Transverse colon (tissue), 3 donors: Measurements from ENCODE around the gene ARHGEF2.

Source experiments
- CTCF ChIP-seq, 5 experiments: fragments of 200-600 bp in 3 of 5; fragments of 450-650 bp in 2 of 5; sonication (generic) in 3 of 5; IDR thresholded peaks; 1 replicate in 2 of 5; 2 replicates in 3 of 5; pipeline ENCODE4 v1.5.1; 2016 to 2017; ENCODE audit warnings: antibody characterized with exemption in 5 of 5, inconsistent platforms in 3 of 5, mild to moderate bottlenecking in 2 of 5, moderate library complexity in 1 of 5
- POLR2A ChIP-seq: fragments of 450-650 bp; IDR thresholded peaks from one replicate; pipeline ENCODE4 v1.6.1; 2016; ENCODE audit warnings: antibody characterized with exemption, mild to moderate bottlenecking, moderate library complexity

- TF ChIP-seq CTCF (IDR thresholded peaks at IDR 0.05) (no peak), POLR2A (no peak)
Measured at GRCh38 chr1:155944444-155944799, 33.9 kb downstream of the ARHGEF2 start.
